HG03060 (cell line): ENCODE measurements around the gene PPP6R3.

Experiments
- ATAC-seq: cut with Tn5 transposase; IDR thresholded peaks from one replicate; pipeline ENCODE4 v1.9.1; 2021; ENCODE audit warnings: low read depth, moderate number of reproducible peaks; ENCODE audit not compliant: unreplicated experiment

The PPP6R3 gene

GRCh38 chr11:68460741-68461574, at the start of gene PPP6R3:
Gene PPP6R3 (plus strand): TSS chr11:68460752. CDS start chr11:68537665, 76,913 bp downstream.
- peak; percentile 10 for ATAC-seq

GRCh38 chr11:68411501-68411991, 49.0 kb upstream of the PPP6R3 start:
- ATAC-seq: no peak

- ATAC-seq: no peak
Measured at GRCh38 chr11:68412593-68413475, 47.7 kb upstream of the PPP6R3 start.

GRCh38 chr11:68413591-68413999, 47.0 kb upstream of the PPP6R3 start:
- no peak for ATAC-seq

GRCh38 chr11:68414496-68415221, 45.9 kb upstream of the PPP6R3 start:
- no peak for ATAC-seq

GRCh38 chr11:68416070-68416578, 44.4 kb upstream of the PPP6R3 start:
- ATAC-seq: no peak

- ATAC-seq: no peak
Measured at GRCh38 chr11:68418648-68419047, 41.9 kb upstream of the PPP6R3 start.

- ATAC-seq: no peak
Measured at GRCh38 chr11:68420171-68420570, 40.4 kb upstream of the PPP6R3 start.

- ATAC-seq: no peak
Measured at GRCh38 chr11:68423481-68423880, 37.1 kb upstream of the PPP6R3 start.

- ATAC-seq: no peak
Measured at GRCh38 chr11:68424101-68424632, 36.4 kb upstream of the PPP6R3 start.

- ATAC-seq: no peak
Measured at GRCh38 chr11:68424981-68425865, 35.3 kb upstream of the PPP6R3 start.

- ATAC-seq: no peak
Measured at GRCh38 chr11:68425866-68426380, 34.6 kb upstream of the PPP6R3 start.

GRCh38 chr11:68429661-68430060, 30.9 kb upstream of the PPP6R3 start:
- ATAC-seq: no peak

GRCh38 chr11:68430384-68430783, 30.2 kb upstream of the PPP6R3 start:
- ATAC-seq: no peak

GRCh38 chr11:68430801-68431200, 29.8 kb upstream of the PPP6R3 start:
- no peak for ATAC-seq

GRCh38 chr11:68431984-68432645, 28.4 kb upstream of the PPP6R3 start:
- ATAC-seq: no peak

- ATAC-seq: no peak
Measured at GRCh38 chr11:68432874-68433273, 27.7 kb upstream of the PPP6R3 start.

GRCh38 chr11:68433541-68433940, 27.0 kb upstream of the PPP6R3 start:
- ATAC-seq: no peak
